HepG2 (cell line): ENCODE data around the gene MAN2B2. TPM values are rescaled to one million over a fixed set of nuclear protein-coding genes. Genes with fewer than 3 reads are reported as not detected.

Source experiments
- ATAC-seq: fragments of 200-7000 bp; cut with Tn5 transposase; 3 replicates; pipeline ENCODE4 v1.9.1; 2020; ENCODE audit warnings: mild to moderate bottlenecking, moderate library complexity
- BruUV-seq: library from RNA; stranded (reverse); fragments of 400-500 nt; replicated peaks from 2 replicates; lab custom pipeline; 2021; lab: Mats Ljungman, UMichigan
- CTCF ChIA-PET: fragments of 300-600 bp; formaldehyde crosslinking; extraction: SDS; loops from one replicate; lab custom pipeline; 2021; ENCODE audit warnings: low total read pairs, inconsistent platforms, low intra/inter-chr PET ratio; lab: Yijun Ruan, JAX
- POLR2A ChIA-PET: fragments of 350-600 bp; sonication (Branson Sonifier 250); formaldehyde crosslinking; loops from one replicate; lab custom pipeline; 2020; ENCODE audit warnings: antibody characterized with exemption, inconsistent platforms; lab: Yijun Ruan, JAX
- DNase-seq: peaks from one replicate; pipeline ENCODE4 v3.0.0-alpha.2; 2015; ENCODE audit warnings: low spot score
- FAIRE-seq: peaks from 3 replicates; lab custom pipeline; 2011; peaks lifted over from hg19 to GRCh38; lab: Jason Lieb, UNC
- H2AFZ ChIP-seq: one replicate; pipeline ENCODE4 v1.6.1; 2011; ENCODE audit warnings: low read length, inconsistent platforms
- H3K27ac ChIP-seq: fragments of 300-600 bp; 3 replicates; pipeline ENCODE4 v1.8.0; 2011; ENCODE audit warnings: mixed run types, mild to moderate bottlenecking, mixed read lengths, low read length, inconsistent platforms; ENCODE audit not compliant: insufficient read depth; ENCODE audit errors: extremely low read length
- H3K27me3 ChIP-seq, 2 experiments: fragments of 200-600 bp in 1 of 2; 2 replicates in 1 of 2; 3 replicates in 1 of 2; pipeline versions ENCODE4 v1.6.0 to v1.8.0; 2011; ENCODE audit warnings: low read length in 2 of 2, mild to moderate bottlenecking in 2 of 2, moderate library complexity in 2 of 2, inconsistent platforms in 1 of 2; ENCODE audit not compliant: insufficient read depth in 2 of 2, control insufficient read depth in 1 of 2
- H3K36me3 ChIP-seq, 2 experiments: fragments of 200-600 bp in 1 of 2; replicated peaks in 1 of 2; 2 replicates in 1 of 2; 3 replicates in 1 of 2; pipeline versions ENCODE4 v1.5.1 to v1.8.0; 2011; ENCODE audit warnings: low read length in 2 of 2, inconsistent platforms in 1 of 2; ENCODE audit not compliant: insufficient read depth in 2 of 2, control insufficient read depth in 1 of 2
- H3K4me1 ChIP-seq: 2 replicates; pipeline ENCODE4 v1.5.1; 2012; ENCODE audit warnings: low read length, inconsistent platforms; ENCODE audit not compliant: insufficient read depth
- H3K4me2 ChIP-seq: 2 replicates; pipeline ENCODE4 v1.6.0; 2011; ENCODE audit warnings: low read depth, low read length, inconsistent platforms
- H3K4me3 ChIP-seq, 3 experiments: fragments of 200-600 bp in 1 of 3; sonication (generic), shearing (Covaris generic) in 1 of 3; replicated peaks in 1 of 3; 2 replicates each; pipeline ENCODE4 v1.5.1; 2011 to 2016; ENCODE audit warnings: low read length in 3 of 3, inconsistent platforms in 2 of 3, low read depth in 2 of 3, mild to moderate bottlenecking in 2 of 3, control low read depth in 1 of 3, mixed read lengths in 1 of 3; ENCODE audit not compliant: insufficient read depth in 1 of 3
- H3K79me2 ChIP-seq: one replicate; pipeline ENCODE4 v1.6.1; 2011; ENCODE audit warnings: low read length, inconsistent platforms; ENCODE audit not compliant: insufficient read depth
- H3K9ac ChIP-seq: 2 replicates; pipeline ENCODE4 v1.6.0; 2011; ENCODE audit warnings: mild to moderate bottlenecking, low read depth, low read length, inconsistent platforms; ENCODE audit not compliant: insufficient read depth
- H3K9me3 ChIP-seq: 2 replicates; pipeline ENCODE4 v1.5.1; 2012; ENCODE audit warnings: mild to moderate bottlenecking, low read length
- H4K20me1 ChIP-seq: 2 replicates; pipeline ENCODE4 v1.6.0; 2011; ENCODE audit warnings: inconsistent platforms, mild to moderate bottlenecking, low read length, moderate library complexity; ENCODE audit not compliant: insufficient read depth
- CCDC6 ChIP-seq: sonication (generic); formaldehyde crosslinking; IDR thresholded peaks from 2 replicates; pipeline ENCODE4 v1.8.1; 2022; ENCODE audit warnings: mild to moderate bottlenecking, missing genetic modification reagents, moderate library complexity
- HIVEP1 ChIP-seq: sonication (generic); formaldehyde crosslinking; IDR thresholded peaks from 2 replicates; pipeline ENCODE4 v1.4.0; 2020; ENCODE audit warnings: mild to moderate bottlenecking, missing genetic modification reagents
- IKZF1 ChIP-seq: fragments of 450-650 bp; IDR thresholded peaks from 2 replicates; pipeline ENCODE4 v1.7.1; 2016
- KIAA2018 ChIP-seq: sonication (generic); formaldehyde crosslinking; IDR thresholded peaks from 2 replicates; pipeline ENCODE4 v1.5.0; 2020; ENCODE audit warnings: mild to moderate bottlenecking, missing genetic modification reagents, borderline replicate concordance
- KLF12 ChIP-seq: sonication (generic); formaldehyde crosslinking; IDR thresholded peaks from 2 replicates; pipeline ENCODE4 v1.4.0; 2020; ENCODE audit warnings: missing genetic modification reagents, borderline replicate concordance
- MNT ChIP-seq: fragments of 450-650 bp; IDR thresholded peaks from 2 replicates; pipeline ENCODE4 v1.6.1; 2016
- POGK ChIP-seq: sonication (generic); formaldehyde crosslinking; conservative IDR thresholded peaks from 2 replicates; pipeline ENCODE4 v1.8.0; 2022; ENCODE audit warnings: mild to moderate bottlenecking, moderate library complexity, missing genetic modification reagents
- SATB2 ChIP-seq: sonication (generic); formaldehyde crosslinking; IDR thresholded peaks from 2 replicates; pipeline ENCODE4 v1.5.0; 2020; ENCODE audit warnings: missing genetic modification reagents
- ZNF253 ChIP-seq: sonication (generic); formaldehyde crosslinking; IDR thresholded peaks from 2 replicates; pipeline ENCODE4 v1.8.0; 2022; ENCODE audit warnings: mild to moderate bottlenecking, missing genetic modification reagents, borderline replicate concordance
- ZNF317 ChIP-seq: sonication (generic); formaldehyde crosslinking; IDR thresholded peaks from 2 replicates; pipeline ENCODE4 v1.5.0; 2020; ENCODE audit warnings: mild to moderate bottlenecking, missing genetic modification reagents
- WGBS: methylation state at CpG from one replicate; pipeline ENCODE4 v1.1.6; 2017; ENCODE audit warnings: low lambda C conversion rate; 5-methylcytosine and 5-hydroxymethylcytosine counted together
- in situ Hi-C: cut with HindIII; loops from 2 replicates; pipeline ENCODE4 v1.10.0; 2017; ENCODE audit warnings: low pct_unique_long_range_greater_than_20kb; ENCODE audit not compliant: extremely low pct_ligation_motif_present
- intact Hi-C: fragments of 100-400 bp; cut with micrococcal nuclease; formaldehyde crosslinking; loops from one replicate; pipeline ENCODE4 v1.10.0; 2022; ENCODE audit not compliant: unreplicated experiment
- polyA plus RNA-seq, 8 experiments: library from polyadenylated mRNA; depleted of rRNA in 3 of 8; stranded (reverse) in 7 of 8; unstranded in 1 of 8; fragments of >200 nt; fragmentation: Illumina TruSeq in 4 of 8; extraction: Trizol in 4 of 8; gene quantifications; 2 replicates each; pipeline versions ENCODE4 v1.2.1 to v1.2.3, GENCODE V29; 2011 to 2016; ENCODE audit warnings: low read depth in 4 of 8, missing spikeins in 1 of 8, mixed read lengths in 1 of 8; ENCODE audit not compliant: insufficient read depth in 1 of 8
- total RNA-seq, 5 experiments: library from RNA; depleted of rRNA; stranded (reverse); fragments of >200 nt; fragmentation: Illumina TruSeq; extraction: Trizol; gene quantifications; 2 replicates each; pipeline ENCODE4 v1.2.3, GENCODE V29; 2016; ENCODE audit warnings: low read depth in 1 of 5

Gene MAN2B2
- total and polyA plus RNA-seq, 2 of the 13 experiments (the other 11 are each of a cell fraction or from before 2014, with no cell fraction given), result 4.8 to 5.4 TPM

GRCh38 chr4:6595897-6596537 lies 21.0 kb downstream of the MAN2B2 start:
- Histone ChIP-seq H3K4me2 (no peak overlapping the region), H2AFZ (no peak overlapping the region), H3K4me1 (peaks cover 4% of the 10 kb centered on the region), H3K9me3 (no peaks in the 10 kb centered on the region), H4K20me1 (no peaks in the 10 kb centered on the region), H3K36me3 (no peaks in the 10 kb centered on the region; a peak in 1 of 5 replicates), H3K79me2 (no peaks in the 10 kb centered on the region), H3K4me3 (no peak overlapping the region), H3K27me3 (no peaks in the 10 kb centered on the region), H3K27ac (no peak overlapping the region), H3K9ac (no peak overlapping the region)
- WGBS, result 78% methylated on average over 13 of the region's 16 CpGs
- intact Hi-C loops (no loop called here), in situ Hi-C loops (no loop called here)
- ATAC-seq (no peak), DNase-seq (no peak), FAIRE-seq (no peak)
- POLR2A ChIA-PET, result no interaction called here
- CTCF ChIA-PET, result no interaction called here
- no TSS peak for BruUV-seq
- TF ChIP-seq ZNF253, result no peak
- no peak for TF ChIP-seq MNT
- no peak for TF ChIP-seq ZNF317
- TF ChIP-seq SATB2, result no peak
- no peak for TF ChIP-seq KLF12
- TF ChIP-seq KIAA2018 (CRISPR knock-in tag), result no peak
- no peak for TF ChIP-seq POGK (CRISPR knock-in tag)
- no peak for TF ChIP-seq IKZF1
- TF ChIP-seq CCDC6 (CRISPR knock-in tag), result no peak
- TF ChIP-seq HIVEP1 (CRISPR knock-in tag), result no peak
